ENCODE results near the gene CAMKMT.
A peak's percentile ranks its signal among the peaks of the same experiment; 100 is the strongest.

CAMKMT gene

GRCh38 chr2:44388877-44389276 lies 27.1 kb downstream of the CAMKMT start:
- in situ Hi-C loops (cut with HindIII; ENCODE audit: low sequenced_read_pairs), result no loop called here
- no peak for TF ChIP-seq CTCF (IDR thresholded peaks at IDR 0.05; ENCODE audit: low read depth, low read length)
- DNase-seq (ENCODE audit: low read depth, low spot score), result no peak
- no peak overlapping the region for H3K4me3 ChIP-seq (ENCODE audit: low read depth, low read length)

DNA sequence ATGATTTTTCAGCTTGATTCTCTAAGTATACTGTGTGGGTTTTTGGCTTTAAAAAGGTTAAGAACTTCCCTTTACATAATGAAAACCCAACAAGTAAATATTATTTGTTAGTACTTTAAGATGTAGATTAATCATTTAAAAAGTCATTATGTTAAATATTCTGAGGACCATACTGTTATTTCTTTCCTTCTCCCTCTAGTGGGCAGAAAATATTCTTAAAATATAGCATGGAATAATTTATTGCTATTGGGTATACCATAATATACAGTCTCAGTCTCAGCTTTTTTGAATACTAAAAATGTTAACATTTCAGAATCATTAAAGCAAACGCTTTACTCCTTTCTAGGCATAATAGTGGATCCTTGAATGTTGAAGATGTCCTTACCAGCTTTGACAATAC lies 28.1 kb downstream of the CAMKMT start:
- H3K4me3 ChIP-seq (ENCODE audit: low read depth, low read length), result no peak overlapping the region
- DNase-seq (ENCODE audit: low read depth, low spot score), result no peak
- in situ Hi-C loops (cut with HindIII; ENCODE audit: low sequenced_read_pairs), result no loop called here
- TF ChIP-seq CTCF (IDR thresholded peaks at IDR 0.05; ENCODE audit: low read depth, low read length), result peak; percentile 23

- TF ChIP-seq CTCF (IDR thresholded peaks at IDR 0.05; ENCODE audit: low read depth, low read length), result peak; percentile 56
- no peak overlapping the region for H3K4me3 ChIP-seq (ENCODE audit: low read depth, low read length)
- in situ Hi-C loops (cut with HindIII; ENCODE audit: low sequenced_read_pairs), result no loop called here
- DNase-seq (ENCODE audit: low read depth, low spot score), result peak; percentile 32
Measured at GRCh38 chr2:44392338-44392943, 30.7 kb downstream of the CAMKMT start.

DNA sequence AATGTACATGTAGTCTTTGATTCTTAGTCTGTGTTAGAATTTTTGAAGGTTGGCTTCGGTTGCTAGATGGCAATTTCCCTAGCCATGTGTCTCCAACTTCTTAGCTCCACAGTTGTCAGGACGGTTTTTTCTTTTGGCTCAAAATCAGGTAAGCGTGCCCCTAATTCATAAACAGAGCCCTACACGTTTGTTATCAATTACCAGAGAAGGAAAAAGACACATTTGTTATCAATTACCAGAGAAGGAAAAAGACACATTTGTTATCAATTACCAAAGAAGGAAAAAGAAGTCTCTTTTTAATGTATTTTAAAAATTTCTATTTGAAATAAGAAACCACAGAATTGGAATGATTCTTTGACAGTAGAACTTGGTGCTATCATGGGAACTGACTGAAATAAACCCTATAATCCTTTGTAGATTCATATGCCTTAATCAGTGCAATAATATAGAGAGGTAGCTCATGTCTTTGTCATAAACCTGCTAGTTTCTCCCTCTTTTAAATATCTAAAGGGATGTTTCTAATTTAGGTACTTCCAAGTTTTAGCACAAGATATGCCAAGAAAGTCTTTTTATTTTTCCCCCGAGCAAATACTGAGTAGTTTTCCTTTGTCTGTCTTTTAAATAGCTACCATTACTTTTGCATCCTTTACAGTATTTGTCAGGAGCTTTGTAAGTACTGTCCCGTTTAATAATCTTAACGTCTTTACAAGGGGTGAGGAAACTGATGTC lies 35.9 kb downstream of the CAMKMT start:
- no peak for DNase-seq (ENCODE audit: low read depth, low spot score)
- in situ Hi-C loops (cut with HindIII; ENCODE audit: low sequenced_read_pairs), result no loop called here
- no peak for TF ChIP-seq CTCF (IDR thresholded peaks at IDR 0.05; ENCODE audit: low read depth, low read length)
- H3K4me3 ChIP-seq (ENCODE audit: low read depth, low read length), result no peak overlapping the region

GRCh38 chr2:44398243-44398897 lies 36.6 kb downstream of the CAMKMT start:
- TF ChIP-seq CTCF (IDR thresholded peaks at IDR 0.05; ENCODE audit: low read depth, low read length), result no peak
- in situ Hi-C loops (cut with HindIII; ENCODE audit: low sequenced_read_pairs), result no loop called here
- no peak overlapping the region for H3K4me3 ChIP-seq (ENCODE audit: low read depth, low read length)
- DNase-seq (ENCODE audit: low read depth, low spot score), result no peak

DNA sequence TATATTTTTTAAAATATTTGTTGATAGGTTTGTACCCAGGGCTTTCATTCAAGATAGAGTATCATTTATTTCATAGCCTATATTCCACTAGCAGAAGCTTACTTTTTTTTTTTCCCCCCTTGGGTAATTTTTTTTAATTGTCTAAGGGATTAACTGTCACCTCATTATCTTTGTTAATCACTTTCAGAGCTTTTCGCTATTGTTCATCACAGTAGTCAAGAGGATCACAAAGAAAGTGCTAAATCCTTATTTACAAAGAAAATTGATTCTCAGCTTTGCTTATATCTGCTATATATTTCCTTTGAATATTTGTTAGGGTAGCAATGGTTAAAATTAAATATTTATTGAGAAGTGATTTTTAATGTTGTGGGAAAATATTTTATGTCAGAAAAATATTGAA lies 59.0 kb downstream of the CAMKMT start:
- no peak for DNase-seq (ENCODE audit: low read depth, low spot score)
- H3K4me3 ChIP-seq (ENCODE audit: low read depth, low read length), result no peak overlapping the region
- in situ Hi-C loops (cut with HindIII; ENCODE audit: low sequenced_read_pairs), result no loop called here
- TF ChIP-seq CTCF (IDR thresholded peaks at IDR 0.05; ENCODE audit: low read depth, low read length), result no peak

Data from astrocyte of the spinal cord (primary cell).